Activated naive CD8-positive, alpha-beta T cell treated with anti-CD3 and anti-CD28 coated beads, Interleukin-2, amount 10 ng/mL, durations not matched to agents 7 days and 5 days (primary cell): Measurements from ENCODE around the gene FIGLA. TPM values are rescaled to one million over a fixed set of nuclear protein-coding genes. Genes with fewer than 3 reads are reported as not detected.

ENCODE experiments used
- ATAC-seq: fragments of 150-1000 bp; cut with Tn5 transposase; one replicate; pipeline ENCODE4 v1.10.0; 2021; ENCODE audit warnings: low read depth, moderate library complexity
- POLR2A ChIA-PET: fragments of 350-600 bp; sonication (Branson Sonifier 250); formaldehyde crosslinking; loops from one replicate; lab custom pipeline; 2021; ENCODE audit warnings: antibody characterized with exemption; lab: Charles Lee
- DNase-seq: peaks from one replicate; pipeline ENCODE4 v3.0.0; 2021
- H3K27ac Mint-ChIP-seq: one replicate; pipeline ENCODE4 v1.8.0; 2022; ENCODE audit warnings: mild to moderate bottlenecking, mixed read lengths
- H3K27me3 Mint-ChIP-seq: one replicate; pipeline ENCODE4 v1.8.0; 2022; ENCODE audit warnings: mild to moderate bottlenecking, moderate library complexity, mixed read lengths
- H3K36me3 Mint-ChIP-seq: one replicate; pipeline ENCODE4 v1.8.0; 2021; ENCODE audit warnings: mild to moderate bottlenecking, mixed read lengths
- H3K4me1 Mint-ChIP-seq: one replicate; pipeline ENCODE4 v1.8.0; 2021; ENCODE audit warnings: mixed read lengths
- H3K4me3 Mint-ChIP-seq: one replicate; pipeline ENCODE4 v1.8.0; 2022; ENCODE audit warnings: mild to moderate bottlenecking, moderate library complexity, mixed read lengths
- H3K9me3 Mint-ChIP-seq: one replicate; pipeline ENCODE4 v1.8.0; 2021; ENCODE audit warnings: mixed read lengths
- total RNA-seq, 2 experiments: library from RNA; stranded (reverse); gene quantifications; one replicate each; pipeline ENCODE4 v1.2.3, GENCODE V29; 2021

Gene FIGLA
- total RNA-seq, 2 experiments from 2014 or later, result not detected

DNA sequence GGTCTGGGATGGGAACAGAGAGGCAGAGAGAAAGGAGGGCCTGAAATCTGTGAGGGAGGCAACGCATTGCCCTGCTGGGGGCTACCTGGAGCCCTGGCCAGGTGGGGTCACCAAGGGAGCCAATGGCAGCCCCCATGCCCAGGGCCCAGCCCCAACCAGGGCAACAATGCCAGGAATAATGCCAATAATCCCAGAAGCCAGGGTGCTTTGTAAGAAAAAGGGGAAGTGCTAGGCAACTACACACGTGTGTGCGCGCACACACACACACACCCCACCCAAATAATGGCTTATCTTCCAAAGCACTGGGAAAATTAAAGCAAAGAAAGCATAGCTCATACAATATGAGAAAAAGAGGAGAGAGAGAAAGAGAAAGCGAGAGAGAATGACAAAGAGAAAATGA lies 36.9 kb upstream of the FIGLA start:
- no peaks in the 10 kb centered on the region for H3K27me3 Mint-ChIP-seq
- H3K36me3 Mint-ChIP-seq, result peaks cover 2% of the 10 kb centered on the region
- H3K4me3 Mint-ChIP-seq, result no peak overlapping the region
- peaks cover 2% of the 10 kb centered on the region for H3K9me3 Mint-ChIP-seq
- no peak for ATAC-seq
- POLR2A ChIA-PET, result no interaction called here
- peak overlapping the region; percentile 69 for H3K27ac Mint-ChIP-seq
- no peak for DNase-seq
- peaks cover 31% of the 10 kb centered on the region for H3K4me1 Mint-ChIP-seq

- ATAC-seq (no peak), DNase-seq (no peak)
- Mint-ChIP-seq H3K9me3 (peaks cover 2% of the 10 kb centered on the region), H3K4me3 (no peak overlapping the region), H3K27ac (peak overlapping the region; percentile 22), H3K27me3 (no peaks in the 10 kb centered on the region), H3K36me3 (peaks cover 2% of the 10 kb centered on the region), H3K4me1 (peaks cover 31% of the 10 kb centered on the region)
- POLR2A ChIA-PET, result no interaction called here
Measured at GRCh38 chr2:70826696-70827350, 36.4 kb upstream of the FIGLA start.

DNA sequence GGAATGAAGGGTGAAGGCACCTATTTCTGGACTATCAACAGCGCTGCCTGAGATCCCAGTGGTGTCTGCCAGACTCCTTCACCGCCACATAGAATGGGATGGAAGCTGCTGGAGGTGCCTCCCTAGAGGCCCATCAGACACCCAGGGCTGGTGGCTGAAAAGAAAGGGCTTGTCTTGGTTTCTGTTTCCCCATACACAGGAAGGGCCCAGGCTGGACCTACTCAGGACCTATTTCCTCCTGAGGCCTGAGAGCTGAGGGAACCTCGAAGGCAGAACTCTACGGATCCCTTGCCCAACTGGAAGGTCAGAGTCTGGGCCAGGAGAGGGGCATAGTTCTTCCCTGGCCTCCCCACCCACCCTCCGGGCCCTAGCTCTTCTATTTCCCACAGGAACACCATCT lies 32.8 kb upstream of the FIGLA start:
- Mint-ChIP-seq H3K4me1 (peaks cover 25% of the 10 kb centered on the region), H3K9me3 (peaks cover 2% of the 10 kb centered on the region), H3K27ac (peak overlapping the region; percentile 80), H3K27me3 (peaks cover 2% of the 10 kb centered on the region), H3K4me3 (no peak overlapping the region), H3K36me3 (peaks cover 2% of the 10 kb centered on the region)
- DNase-seq (no peak), ATAC-seq (no peak)
- POLR2A ChIA-PET, result interaction anchor here (1.1 kb wide), 1 partner anchor 10 kb away, joined by 3 read pairs; no protein-coding TSS in a partner anchor

- Mint-ChIP-seq H3K36me3 (peaks cover 2% of the 10 kb centered on the region), H3K27ac (peak overlapping the region; percentile 80), H3K27me3 (peaks cover 2% of the 10 kb centered on the region), H3K4me3 (peak overlapping the region; percentile 15), H3K4me1 (peaks cover 25% of the 10 kb centered on the region), H3K9me3 (peaks cover 2% of the 10 kb centered on the region)
- no peak for DNase-seq
- POLR2A ChIA-PET, result interaction anchor here (1.1 kb wide), 1 partner anchor 10 kb away, joined by 3 read pairs; no protein-coding TSS in a partner anchor
- ATAC-seq, result no peak
Measured at GRCh38 chr2:70822843-70823242, 32.4 kb upstream of the FIGLA start.

GRCh38 chr2:70820499-70820898 lies 30.1 kb upstream of the FIGLA start, which contains the start of gene CLEC4F:
CLEC4F (minus strand) TSS chr2:70820599; CDS start chr2:70820523, 76 bp downstream.
- H3K36me3 Mint-ChIP-seq, result peaks cover 2% of the 10 kb centered on the region
- POLR2A ChIA-PET, result no interaction called here
- DNase-seq (no peak), ATAC-seq (no peak)
- H3K4me3 Mint-ChIP-seq, result no peak within 1 kb of the TSS
- H3K27me3 Mint-ChIP-seq, result peaks cover 12% of the 10 kb centered on the region
- no peak within 1 kb of the TSS for H3K27ac Mint-ChIP-seq
- H3K9me3 Mint-ChIP-seq, result peaks cover 2% of the 10 kb centered on the region
- H3K4me1 Mint-ChIP-seq, result peaks cover 15% of the 10 kb centered on the region

- POLR2A ChIA-PET, result no interaction called here
- Mint-ChIP-seq H3K36me3 (no peaks in the 10 kb centered on the region), H3K27me3 (peaks cover 14% of the 10 kb centered on the region), H3K27ac (no peak overlapping the region), H3K4me3 (no peak overlapping the region), H3K9me3 (no peaks in the 10 kb centered on the region), H3K4me1 (no peaks in the 10 kb centered on the region)
- ATAC-seq (no peak), DNase-seq (no peak)
Measured at GRCh38 chr2:70817284-70817954, 27.0 kb upstream of the FIGLA start.

DNA sequence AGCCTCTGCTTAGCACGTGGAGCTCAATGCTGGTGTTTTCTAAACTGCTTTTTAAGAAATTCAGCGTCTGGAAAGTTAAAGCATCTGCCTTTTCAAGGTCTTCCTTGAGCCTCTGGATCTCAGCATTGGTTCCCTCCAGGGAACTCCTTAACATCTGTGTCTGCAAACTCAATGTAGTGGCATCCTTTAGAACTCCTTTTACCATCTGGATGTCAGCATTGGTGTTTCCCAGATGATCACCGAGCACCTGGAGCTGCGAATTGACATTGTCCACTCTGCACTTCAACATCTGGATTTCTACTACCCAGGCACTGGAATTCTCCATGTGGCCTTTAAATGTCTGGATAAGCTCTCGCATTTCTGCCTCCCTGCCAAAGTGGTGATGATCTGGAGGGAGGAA lies 26.3 kb upstream of the FIGLA start:
- no peaks in the 10 kb centered on the region for H3K4me1 Mint-ChIP-seq
- POLR2A ChIA-PET, result no interaction called here
- H3K9me3 Mint-ChIP-seq, result no peaks in the 10 kb centered on the region
- H3K27me3 Mint-ChIP-seq, result peaks cover 14% of the 10 kb centered on the region
- no peak overlapping the region for H3K27ac Mint-ChIP-seq
- no peak overlapping the region for H3K4me3 Mint-ChIP-seq
- DNase-seq, result no peak
- no peaks in the 10 kb centered on the region for H3K36me3 Mint-ChIP-seq
- ATAC-seq, result no peak

DNA sequence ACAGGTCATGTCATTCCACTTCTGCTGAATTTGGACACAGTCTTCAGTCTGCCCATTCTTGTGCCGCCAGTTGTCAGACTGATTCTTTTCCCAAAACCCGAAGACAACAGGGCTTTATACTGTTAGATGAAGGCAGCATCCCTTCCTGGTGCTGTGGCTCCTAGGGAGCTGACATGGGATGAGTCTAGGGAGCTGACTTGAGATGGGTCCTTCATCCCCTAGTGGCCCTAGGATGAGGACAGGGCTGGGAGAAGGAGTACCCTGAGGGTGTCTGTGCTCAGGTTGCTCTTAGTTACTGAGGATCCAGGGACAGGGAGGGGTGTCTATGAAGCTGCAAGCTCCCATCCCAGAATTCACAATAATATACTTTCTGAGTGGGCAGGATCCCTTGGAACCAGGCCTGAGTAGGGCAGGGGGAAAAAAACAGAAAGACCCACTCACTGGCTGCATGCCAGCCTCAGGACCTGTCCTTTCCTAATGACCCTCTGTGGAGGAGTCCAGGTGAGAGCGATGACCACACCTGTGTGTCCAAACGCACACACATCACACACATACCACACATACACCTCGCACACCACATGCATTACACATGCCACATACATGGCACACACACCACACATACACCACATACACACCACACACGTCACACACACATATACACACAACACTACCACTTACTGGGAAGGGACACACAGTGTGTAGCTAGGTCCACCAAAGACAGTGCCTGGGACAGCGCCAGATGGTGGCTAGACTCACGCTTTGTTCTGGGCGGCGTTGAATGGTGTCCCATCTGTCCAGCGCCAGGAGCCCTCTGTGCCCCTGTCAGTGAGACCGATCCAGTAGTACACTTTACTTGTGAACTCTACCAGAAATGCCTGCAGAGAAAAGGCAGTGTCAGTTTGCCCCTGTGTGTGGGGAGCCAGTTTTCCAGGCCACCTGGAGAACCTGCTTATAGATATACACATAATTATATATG lies 18.8 kb upstream of the FIGLA start:
- Mint-ChIP-seq H3K27me3 (peaks cover 8% of the 10 kb centered on the region), H3K27ac (no peak overlapping the region), H3K4me3 (no peak overlapping the region), H3K4me1 (no peaks in the 10 kb centered on the region), H3K9me3 (no peaks in the 10 kb centered on the region), H3K36me3 (no peaks in the 10 kb centered on the region)
- POLR2A ChIA-PET, result no interaction called here
- DNase-seq (no peak), ATAC-seq (no peak)

GRCh38 chr2:70807828-70808118 lies 17.3 kb upstream of the FIGLA start:
- ATAC-seq, result no peak
- no peak overlapping the region for H3K27ac Mint-ChIP-seq
- H3K4me3 Mint-ChIP-seq, result no peak overlapping the region
- H3K27me3 Mint-ChIP-seq, result peaks cover 13% of the 10 kb centered on the region
- POLR2A ChIA-PET, result no interaction called here
- no peak for DNase-seq
- H3K36me3 Mint-ChIP-seq, result no peaks in the 10 kb centered on the region
- no peaks in the 10 kb centered on the region for H3K9me3 Mint-ChIP-seq
- no peaks in the 10 kb centered on the region for H3K4me1 Mint-ChIP-seq

DNA sequence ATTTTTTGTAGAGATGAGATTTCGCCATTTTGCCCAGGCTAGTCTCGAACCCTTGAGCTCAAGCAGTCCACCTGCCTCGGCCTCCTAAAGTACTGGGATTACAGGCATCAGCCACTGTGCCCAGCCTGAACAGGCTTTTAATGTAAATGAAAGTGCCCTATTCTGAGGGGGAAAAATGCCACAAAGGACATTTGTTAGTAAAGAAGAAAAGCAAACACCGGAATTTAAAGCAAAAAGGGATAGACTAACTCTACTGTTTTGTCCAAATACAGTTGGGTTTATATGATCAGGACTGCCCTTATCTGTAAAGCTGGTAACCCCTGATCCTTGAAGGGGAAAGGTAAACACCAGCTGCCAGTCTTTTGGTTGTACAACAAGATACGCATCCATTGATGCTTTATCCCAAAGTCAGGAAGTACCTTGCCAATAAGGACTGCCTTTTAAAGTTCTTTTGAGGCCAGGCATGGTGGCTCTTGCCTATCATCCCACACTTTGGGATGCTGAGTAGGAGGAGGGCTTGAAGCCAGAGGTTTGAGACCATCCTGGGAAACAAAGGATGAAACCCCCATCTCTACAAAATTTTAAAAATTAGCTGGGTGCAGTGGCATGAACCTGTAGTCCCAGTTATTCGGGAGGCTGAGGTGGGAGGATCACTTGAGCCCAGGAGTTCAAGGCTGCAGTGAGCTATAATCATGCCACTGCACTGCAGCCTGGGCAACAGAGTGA lies 16.8 kb upstream of the FIGLA start:
- POLR2A ChIA-PET, result no interaction called here
- Mint-ChIP-seq H3K4me3 (no peak overlapping the region), H3K4me1 (no peaks in the 10 kb centered on the region), H3K27ac (no peak overlapping the region), H3K9me3 (no peaks in the 10 kb centered on the region), H3K27me3 (peaks cover 13% of the 10 kb centered on the region), H3K36me3 (no peaks in the 10 kb centered on the region)
- ATAC-seq (no peak), DNase-seq (no peak)

DNA sequence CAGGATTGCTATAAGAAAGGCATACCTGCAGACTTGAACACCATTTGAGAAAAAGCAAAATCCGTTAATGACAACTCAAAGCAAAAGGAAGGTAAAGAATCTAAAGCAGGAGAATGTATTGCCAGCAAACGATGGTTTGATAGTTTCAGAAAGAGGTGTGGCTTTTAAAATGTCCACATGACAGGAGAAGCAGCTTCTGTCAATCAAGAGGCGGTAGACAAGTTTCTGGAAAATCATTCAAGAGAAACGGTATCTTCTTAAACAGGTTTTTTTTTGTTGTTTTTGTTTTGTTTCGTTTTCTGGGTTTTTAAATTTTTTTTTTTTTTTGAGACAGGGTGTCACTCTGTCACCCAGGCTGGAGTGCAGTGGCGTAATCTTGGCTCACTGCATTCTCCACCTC lies 16.2 kb upstream of the FIGLA start:
- H3K27ac Mint-ChIP-seq, result no peak overlapping the region
- no peak overlapping the region for H3K4me3 Mint-ChIP-seq
- DNase-seq, result no peak
- peaks cover 13% of the 10 kb centered on the region for H3K27me3 Mint-ChIP-seq
- H3K4me1 Mint-ChIP-seq, result no peaks in the 10 kb centered on the region
- POLR2A ChIA-PET, result no interaction called here
- H3K9me3 Mint-ChIP-seq, result no peaks in the 10 kb centered on the region
- no peaks in the 10 kb centered on the region for H3K36me3 Mint-ChIP-seq
- ATAC-seq, result no peak

DNA sequence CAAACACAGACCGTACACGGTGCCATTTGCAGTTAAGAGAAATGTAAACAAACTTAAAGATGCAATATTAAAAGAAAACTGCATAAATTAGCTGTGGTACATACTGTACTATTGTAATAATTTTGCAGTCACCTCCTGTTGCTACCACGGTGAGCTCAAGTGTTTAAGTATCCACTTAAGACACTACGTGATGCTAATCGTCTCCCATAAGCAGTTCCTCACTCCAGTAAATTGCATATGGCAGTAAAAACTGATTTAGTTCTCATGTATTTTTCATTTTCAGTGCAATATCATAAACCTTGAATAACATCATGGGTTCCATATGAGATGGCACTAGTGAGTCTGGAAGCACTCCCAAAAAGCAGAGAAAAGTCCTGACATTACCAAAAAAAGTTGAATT lies 15.6 kb upstream of the FIGLA start:
- H3K4me3 Mint-ChIP-seq, result no peak overlapping the region
- no peak for ATAC-seq
- no peaks in the 10 kb centered on the region for H3K9me3 Mint-ChIP-seq
- H3K27ac Mint-ChIP-seq, result no peak overlapping the region
- POLR2A ChIA-PET, result no interaction called here
- H3K4me1 Mint-ChIP-seq, result no peaks in the 10 kb centered on the region
- DNase-seq, result no peak
- peaks cover 13% of the 10 kb centered on the region for H3K27me3 Mint-ChIP-seq
- no peaks in the 10 kb centered on the region for H3K36me3 Mint-ChIP-seq
